COLO829 (cell line): ENCODE results near the gene MEGF6.

ENCODE experiments used
- DNase-seq: peaks from one replicate; pipeline ENCODE4 v3.0.0; 2012; ENCODE audit warnings: low spot score

The MEGF6 gene

GRCh38 chr1:3609769-3610526 lies 1.4 kb downstream of the MEGF6 start:
- no peak for DNase-seq

GRCh38 chr1:3609016-3609768 lies 2.1 kb downstream of the MEGF6 start:
- DNase-seq = no peak

- DNase-seq = no peak
These were observed 3.2 kb downstream of the MEGF6 start for GRCh38 chr1:3608154-3608553.

GRCh38 chr1:3607703-3608065 lies 3.6 kb downstream of the MEGF6 start:
- no peak for DNase-seq

- no peak for DNase-seq
These were observed 4.3 kb downstream of the MEGF6 start for GRCh38 chr1:3606779-3607702.

GRCh38 chr1:3604997-3605823 lies 6.1 kb downstream of the MEGF6 start:
- DNase-seq = no peak

GRCh38 chr1:3604468-3604974 lies 6.8 kb downstream of the MEGF6 start:
- no peak for DNase-seq

GRCh38 chr1:3603571-3604467 lies 7.5 kb downstream of the MEGF6 start:
- DNase-seq = no peak

GRCh38 chr1:3603156-3603555 lies 8.2 kb downstream of the MEGF6 start:
- DNase-seq = no peak

- DNase-seq = no peak
These were observed 8.9 kb downstream of the MEGF6 start for GRCh38 chr1:3602375-3602774.

- DNase-seq = no peak
These were observed 9.6 kb downstream of the MEGF6 start for GRCh38 chr1:3601743-3602142.

- DNase-seq = no peak
These were observed 11.0 kb downstream of the MEGF6 start for GRCh38 chr1:3600354-3600753.

GRCh38 chr1:3599816-3600215 lies 11.5 kb downstream of the MEGF6 start:
- DNase-seq = no peak

GRCh38 chr1:3599286-3599811 lies 12.0 kb downstream of the MEGF6 start:
- DNase-seq = no peak

GRCh38 chr1:3598522-3599285 lies 12.6 kb downstream of the MEGF6 start:
- no peak for DNase-seq

GRCh38 chr1:3598051-3598491 lies 13.2 kb downstream of the MEGF6 start:
- DNase-seq = no peak

- no peak for DNase-seq
These were observed 13.7 kb downstream of the MEGF6 start for GRCh38 chr1:3597599-3597964.

GRCh38 chr1:3596663-3597598 lies 14.4 kb downstream of the MEGF6 start:
- DNase-seq = no peak
